ENCODE data around the gene TET3.
"Not testable (repeated sequence)": the region's sequence is repeated elsewhere in the genome, so short reads cannot be mapped to it uniquely, and the experiment has no call there.

Gene TET3

GRCh38 chr2:73984203-73984921, at the start of gene TET3:
Gene TET3, plus strand, starts transcription at chr2:73984910. Its CDS starts 1,494 bp downstream, at chr2:73986404.
- DNase-seq = no peak

- DNase-seq = no peak
These were observed 49.1 kb upstream of the TET3 start for GRCh38 chr2:73935641-73936040.

GRCh38 chr2:73937103-73937885, 47.4 kb upstream of the TET3 start:
- no peak for DNase-seq

GRCh38 chr2:73937899-73938298, 46.8 kb upstream of the TET3 start:
- DNase-seq = no peak

GRCh38 chr2:73938718-73939352, 45.9 kb upstream of the TET3 start:
- DNase-seq = no peak

DNA sequence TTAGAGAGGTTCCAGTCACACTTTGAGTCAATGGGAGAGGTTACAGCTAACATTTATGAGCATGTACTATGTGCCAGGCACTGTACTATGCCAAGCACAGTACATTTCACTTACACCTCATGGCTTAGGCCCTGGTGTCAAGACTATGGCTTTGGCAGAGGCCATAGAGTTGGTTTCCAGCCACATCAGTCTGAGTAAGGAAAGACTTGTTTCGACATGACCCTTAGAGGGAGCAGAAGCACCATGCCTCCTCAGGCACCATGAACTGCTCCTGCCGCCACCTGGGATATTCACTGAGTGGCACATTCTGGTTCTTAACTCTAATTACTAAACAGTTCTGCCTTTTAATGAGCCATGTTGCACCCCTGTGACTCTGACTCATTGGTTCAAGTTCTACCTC, 45.3 kb upstream of the TET3 start:
- no peak for DNase-seq

DNA sequence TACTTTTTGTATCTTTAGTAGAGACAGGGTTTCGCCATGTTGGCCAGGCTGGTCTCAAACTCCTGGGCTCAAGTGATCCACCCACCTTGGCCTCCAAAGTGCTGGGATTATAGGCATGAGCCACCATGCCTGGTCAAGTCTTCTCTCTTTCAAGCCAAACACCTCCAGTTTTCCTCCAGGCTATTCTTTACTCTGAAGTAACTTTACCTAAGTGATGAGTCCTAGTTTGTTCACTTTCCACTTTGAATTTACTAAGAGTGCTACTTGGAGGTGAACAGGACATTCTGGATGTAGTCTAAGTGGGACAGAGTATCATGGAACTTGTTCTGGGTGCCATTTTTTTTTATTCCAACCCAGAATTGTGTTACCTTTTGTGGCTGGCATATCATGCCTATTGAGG, 44.6 kb upstream of the TET3 start:
- DNase-seq = not testable (repeated sequence)

GRCh38 chr2:73942664-73943063, 42.0 kb upstream of the TET3 start:
- no peak for DNase-seq

- no peak for DNase-seq
These were observed 40.0 kb upstream of the TET3 start for GRCh38 chr2:73944714-73945113.

DNA sequence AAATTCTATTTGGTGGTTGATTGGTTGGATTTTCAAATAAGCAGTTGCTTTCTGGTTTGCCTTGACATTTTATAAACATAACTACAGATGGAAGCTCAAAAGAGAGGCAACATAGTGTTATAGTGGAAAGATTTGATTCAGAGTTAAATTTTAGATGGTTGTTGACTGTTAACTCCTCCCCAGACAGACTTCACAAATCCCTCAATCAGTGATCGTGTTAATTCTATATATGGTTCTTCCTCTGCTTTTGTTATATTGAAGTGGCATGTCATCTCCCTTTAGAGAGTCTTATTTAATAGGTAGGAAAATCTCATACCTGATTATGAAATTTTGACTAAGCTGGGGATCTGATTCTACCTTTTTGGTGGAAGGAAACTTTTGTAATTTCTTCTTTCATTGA, 38.5 kb upstream of the TET3 start:
- no peak for DNase-seq

- DNase-seq = no peak
These were observed 38.0 kb upstream of the TET3 start for GRCh38 chr2:73946666-73947065.

DNA sequence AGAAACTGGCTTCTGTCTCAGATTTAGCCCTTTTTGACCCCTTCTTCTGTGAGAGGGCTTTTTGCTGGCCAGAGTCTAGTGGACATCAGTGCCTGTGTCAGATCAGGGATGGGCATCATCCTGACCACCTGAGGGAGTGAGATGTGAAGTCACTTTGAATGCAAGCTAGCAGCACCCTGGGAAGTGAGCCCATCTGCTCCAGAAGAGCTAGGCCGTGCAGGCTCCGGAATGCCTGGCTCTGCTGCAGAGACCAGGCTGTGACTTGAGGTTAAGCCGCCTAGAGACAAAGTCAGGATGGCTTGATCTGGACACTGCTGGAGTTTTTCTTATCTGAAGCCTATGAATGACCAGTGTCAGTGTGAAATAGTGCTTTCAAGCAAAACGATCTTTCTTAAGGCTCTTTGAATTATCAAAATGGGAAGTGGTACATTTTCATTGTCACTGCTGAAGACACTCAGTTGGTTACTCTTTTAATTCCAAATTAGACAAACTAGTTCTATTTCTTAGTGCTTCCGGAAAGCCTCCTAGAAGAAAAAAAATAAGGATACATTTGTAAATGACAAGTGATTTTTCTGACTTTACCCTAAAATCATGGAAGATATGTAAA, 37.2 kb upstream of the TET3 start:
- DNase-seq = no peak

- DNase-seq = no peak
These were observed 34.9 kb upstream of the TET3 start for GRCh38 chr2:73949802-73950201.

- DNase-seq = no peak
These were observed 31.9 kb upstream of the TET3 start for GRCh38 chr2:73952499-73953446.

GRCh38 chr2:73956218-73956865, 28.4 kb upstream of the TET3 start:
- DNase-seq = no peak

- DNase-seq = no peak
These were observed 23.4 kb upstream of the TET3 start for GRCh38 chr2:73961274-73961673.

DNA sequence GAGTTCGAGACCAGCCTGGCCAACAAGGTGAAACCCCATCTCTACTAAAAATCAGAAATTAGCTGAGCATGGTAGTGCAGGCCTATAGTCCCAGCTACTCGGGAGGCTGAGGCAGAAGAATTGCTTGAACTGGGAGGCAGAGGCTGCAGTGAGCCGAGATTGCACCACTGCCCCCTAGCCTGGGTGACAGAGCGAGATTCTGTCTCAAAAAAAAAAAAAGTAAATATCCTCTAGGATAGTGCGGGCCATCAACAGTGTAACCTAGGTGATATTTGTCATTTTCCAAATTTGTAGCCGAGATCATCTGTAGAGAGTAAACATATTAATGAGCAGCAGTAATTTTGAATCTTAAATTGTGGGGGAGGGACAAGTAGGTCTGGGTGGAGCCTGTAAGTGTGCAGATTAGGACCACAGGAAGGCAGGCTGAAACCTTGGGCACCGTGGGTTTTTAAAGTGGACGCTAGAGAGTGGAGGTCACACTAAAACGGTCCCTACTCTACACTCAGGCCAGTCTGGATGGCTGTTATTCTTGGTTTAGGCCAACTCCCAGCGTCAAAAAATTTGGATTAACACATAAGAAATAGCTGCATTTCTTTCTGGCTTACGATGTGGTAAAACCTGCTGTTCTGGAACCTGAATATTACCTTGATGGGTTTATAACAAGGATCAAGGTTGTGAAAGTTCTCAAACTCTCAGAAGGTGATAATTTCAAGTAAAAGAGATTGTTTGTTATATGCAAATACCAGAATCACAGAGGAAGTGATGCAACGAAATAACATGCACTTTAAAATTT, 22.7 kb upstream of the TET3 start:
- no peak for DNase-seq

DNA sequence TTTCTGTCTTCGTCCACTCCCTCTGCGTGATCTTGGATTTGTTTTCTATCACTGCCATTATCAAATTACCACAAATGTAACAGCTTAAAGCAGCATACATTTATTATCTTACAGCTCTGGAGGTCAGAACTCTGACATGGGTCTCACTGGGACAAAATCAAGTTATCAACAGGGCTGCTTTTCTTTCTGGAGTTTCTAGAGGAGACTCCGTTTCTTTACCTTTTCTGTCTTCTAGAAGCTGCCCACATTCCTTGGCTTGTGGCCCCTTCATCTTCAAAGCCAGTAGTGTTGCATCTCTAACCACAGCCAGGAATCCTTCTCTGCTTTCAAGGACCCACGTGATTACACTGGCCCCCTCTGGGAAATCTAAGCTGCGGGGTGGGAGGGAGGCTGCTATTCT, 21.9 kb upstream of the TET3 start:
- no peak for DNase-seq

DNA sequence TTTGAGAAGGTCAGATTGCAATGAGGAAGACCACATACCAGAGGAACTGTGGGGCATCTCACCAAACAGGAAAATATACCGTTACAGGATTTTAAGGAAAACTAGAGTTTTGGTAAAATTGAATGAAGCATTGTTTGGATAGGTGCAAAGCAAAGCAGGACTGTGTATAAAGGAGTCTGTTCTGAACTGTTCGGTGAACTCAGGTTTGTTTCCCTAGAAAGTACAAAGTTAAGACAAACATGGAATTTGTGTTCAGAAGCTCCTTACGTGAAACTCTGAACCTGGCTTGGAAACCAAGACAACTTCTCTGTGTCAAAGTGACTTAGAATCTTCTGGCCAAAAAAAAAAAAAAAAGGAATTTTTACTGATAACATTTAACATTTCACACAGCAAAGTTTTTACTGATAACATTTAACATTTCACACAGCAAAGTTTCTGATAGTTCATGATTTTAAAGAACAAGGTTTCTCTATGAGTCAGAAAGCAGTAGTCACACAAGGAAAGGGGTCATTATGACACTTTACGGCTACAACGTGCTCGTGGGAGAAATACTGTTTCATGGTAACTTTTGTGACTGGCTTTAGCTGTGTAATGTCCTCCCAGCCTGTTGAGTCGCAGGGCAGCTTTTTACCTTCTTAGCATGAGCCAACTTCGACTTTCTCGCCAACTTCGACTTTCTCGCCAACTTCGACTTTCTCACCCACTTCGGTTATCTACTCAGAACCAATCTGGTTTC, 21.2 kb upstream of the TET3 start:
- DNase-seq = no peak

GRCh38 chr2:73964223-73964622, 20.5 kb upstream of the TET3 start:
- no peak for DNase-seq
